Measurements from ENCODE around the gene EXOC3L1.

DNA sequence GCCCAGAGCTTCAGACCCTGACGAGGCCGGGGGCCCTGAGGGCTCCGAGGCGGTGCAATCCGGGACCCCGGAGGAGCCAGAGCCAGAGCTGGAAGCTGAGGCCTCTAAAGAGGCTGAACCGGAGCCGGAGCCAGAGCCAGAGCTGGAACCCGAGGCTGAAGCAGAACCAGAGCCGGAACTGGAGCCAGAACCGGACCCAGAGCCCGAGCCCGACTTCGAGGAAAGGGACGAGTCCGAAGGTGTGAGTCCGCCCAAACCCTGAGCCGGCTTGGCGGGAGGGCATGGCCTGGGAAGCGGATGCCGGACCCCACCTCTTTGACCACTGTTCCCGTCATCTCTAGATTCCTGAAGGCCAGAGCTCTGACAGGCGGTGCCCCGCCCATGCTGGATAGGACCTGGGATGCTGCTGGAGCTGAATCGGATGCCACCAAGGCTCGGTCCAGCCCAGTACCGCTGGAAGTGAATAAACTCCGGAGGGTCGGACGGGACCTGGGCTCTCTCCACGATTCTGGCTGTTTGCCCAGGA, 15.2 kb downstream of the EXOC3L1 start:
- TF ChIP-seq CTCF (IDR thresholded peaks at IDR 0.05) (no peak), POLR2A (IDR thresholded peaks at IDR 0.05) (no peak)

Measured in vagina (tissue), 2 donors.